Measurements from ENCODE around the gene LCN6.

DNA sequence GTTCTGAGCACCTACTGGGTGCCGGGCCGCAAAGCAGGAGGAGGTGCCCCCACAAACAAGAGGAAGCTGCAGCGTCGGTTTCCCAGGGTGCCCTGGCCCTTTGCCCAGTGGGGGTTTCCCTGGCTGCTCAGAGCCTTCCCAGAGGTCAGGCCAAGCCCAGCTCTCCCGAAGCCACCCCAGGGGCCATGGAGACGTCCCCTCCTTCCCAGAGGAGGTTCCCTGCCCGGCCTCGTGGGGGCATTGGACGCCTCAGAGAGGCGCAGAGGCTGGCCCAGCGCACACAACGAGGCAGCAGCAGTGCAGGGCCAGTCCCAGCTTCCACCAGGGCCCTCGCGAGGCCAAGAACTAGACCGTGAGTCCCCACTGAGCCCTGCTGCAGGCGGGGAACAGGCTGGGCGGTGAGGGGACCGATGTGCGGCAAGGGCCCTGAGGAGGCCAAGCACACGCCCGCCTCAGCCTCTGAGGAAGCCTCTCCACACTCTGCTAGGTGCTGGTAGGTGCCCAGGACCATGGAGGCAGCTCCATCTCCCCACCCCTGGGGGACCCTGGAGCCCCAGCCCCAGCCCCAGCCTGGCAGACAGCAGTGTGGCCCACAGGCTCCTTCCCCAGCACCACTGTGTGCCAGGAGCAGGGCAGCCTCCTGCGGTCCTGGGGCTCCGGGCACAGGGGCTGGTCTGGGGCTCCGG, 29.0 kb downstream of the LCN6 start:
- TF ChIP-seq, protein P1, sequence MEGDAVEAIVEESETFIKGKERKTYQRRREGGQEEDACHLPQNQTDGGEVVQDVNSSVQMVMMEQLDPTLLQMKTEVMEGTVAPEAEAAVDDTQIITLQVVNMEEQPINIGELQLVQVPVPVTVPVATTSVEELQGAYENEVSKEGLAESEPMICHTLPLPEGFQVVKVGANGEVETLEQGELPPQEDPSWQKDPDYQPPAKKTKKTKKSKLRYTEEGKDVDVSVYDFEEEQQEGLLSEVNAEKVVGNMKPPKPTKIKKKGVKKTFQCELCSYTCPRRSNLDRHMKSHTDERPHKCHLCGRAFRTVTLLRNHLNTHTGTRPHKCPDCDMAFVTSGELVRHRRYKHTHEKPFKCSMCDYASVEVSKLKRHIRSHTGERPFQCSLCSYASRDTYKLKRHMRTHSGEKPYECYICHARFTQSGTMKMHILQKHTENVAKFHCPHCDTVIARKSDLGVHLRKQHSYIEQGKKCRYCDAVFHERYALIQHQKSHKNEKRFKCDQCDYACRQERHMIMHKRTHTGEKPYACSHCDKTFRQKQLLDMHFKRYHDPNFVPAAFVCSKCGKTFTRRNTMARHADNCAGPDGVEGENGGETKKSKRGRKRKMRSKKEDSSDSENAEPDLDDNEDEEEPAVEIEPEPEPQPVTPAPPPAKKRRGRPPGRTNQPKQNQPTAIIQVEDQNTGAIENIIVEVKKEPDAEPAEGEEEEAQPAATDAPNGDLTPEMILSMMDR (IDR thresholded peaks at IDR 0.05), result no peak
- TF ChIP-seq EZH2 (IDR thresholded peaks at IDR 0.05; ENCODE audit: borderline replicate concordance, insufficient read depth, low read depth, low read length, poor library complexity, severe bottlenecking), result no peak
